Stimulated activated CD8-positive, alpha-beta memory T cell treated with anti-CD3 and anti-CD28 coated beads, Interleukin-7, amount 100 ng/mL, for 1 hour (primary cell): ENCODE measurements around the gene COQ9.

Experiments used
- DNase-seq, 2 donors: peaks; one replicate each; pipeline ENCODE4 v3.0.0-alpha.2; 2020; ENCODE audit warnings: low read depth in 2 of 2

Gene COQ9

GRCh38 chr16:57472665-57473060 lies 25.4 kb downstream of the COQ9 start:
- DNase-seq = no peak

- DNase-seq = no peak
Observed at GRCh38 chr16:57473176-57473840, 26.0 kb downstream of the COQ9 start.

GRCh38 chr16:57473906-57474305 lies 26.6 kb downstream of the COQ9 start:
- DNase-seq = no peak

- DNase-seq = no peak
Observed at GRCh38 chr16:57474671-57475661, 27.7 kb downstream of the COQ9 start.

- DNase-seq = peak; percentile 26 to 42
Observed at GRCh38 chr16:57475711-57476339, 28.5 kb downstream of the COQ9 start.

- DNase-seq = no peak
Observed at GRCh38 chr16:57476546-57477410, 29.5 kb downstream of the COQ9 start.

- no peak for DNase-seq
Observed at GRCh38 chr16:57477531-57478202, 30.4 kb downstream of the COQ9 start.

- DNase-seq = no peak
Observed at GRCh38 chr16:57478396-57479204, 31.3 kb downstream of the COQ9 start.

- DNase-seq = no peak
Observed at GRCh38 chr16:57479205-57479975, 32.1 kb downstream of the COQ9 start.

- DNase-seq = no peak
Observed at GRCh38 chr16:57479976-57480753, 32.9 kb downstream of the COQ9 start.

- DNase-seq = no peak
Observed at GRCh38 chr16:57480754-57481230, 33.5 kb downstream of the COQ9 start.

- DNase-seq = no peak
Observed at GRCh38 chr16:57481421-57481820, 34.1 kb downstream of the COQ9 start.

GRCh38 chr16:57482845-57483545 lies 35.7 kb downstream of the COQ9 start:
- DNase-seq = no peak

GRCh38 chr16:57483725-57484514 lies 36.6 kb downstream of the COQ9 start:
- DNase-seq = no peak

GRCh38 chr16:57484515-57485005 lies 37.3 kb downstream of the COQ9 start:
- no peak for DNase-seq

- no peak for DNase-seq
Observed at GRCh38 chr16:57485091-57485915, 38.0 kb downstream of the COQ9 start.
